Left lobe of liver (tissue), 2 donors: ENCODE measurements around the gene CAMTA1. TPM values are rescaled to one million over a fixed set of nuclear protein-coding genes. Genes with fewer than 3 reads are reported as not detected.

Experiments
- ATAC-seq: fragments of 200-7000 bp; cut with Tn5 transposase; one replicate; pipeline ENCODE4 v1.9.1; 2020; ENCODE audit warnings: mild to moderate bottlenecking, moderate library complexity
- DNase-seq: peaks from one replicate; pipeline ENCODE4 v3.0.0-alpha.2; 2020; ENCODE audit warnings: low spot score
- total RNA-seq: library from RNA; stranded (reverse); gene quantifications from one replicate; pipeline ENCODE4 v1.2.1, GENCODE V29; 2021
- donor health status: DM: no; HTN: no; CAD: no; lungs with moderate emphysema.
- donor health status: DM: no; HTN: yes; CAD: no.

The CAMTA1 gene
- total RNA-seq, 1 donor from 2014 or later: 33.6 TPM

DNA sequence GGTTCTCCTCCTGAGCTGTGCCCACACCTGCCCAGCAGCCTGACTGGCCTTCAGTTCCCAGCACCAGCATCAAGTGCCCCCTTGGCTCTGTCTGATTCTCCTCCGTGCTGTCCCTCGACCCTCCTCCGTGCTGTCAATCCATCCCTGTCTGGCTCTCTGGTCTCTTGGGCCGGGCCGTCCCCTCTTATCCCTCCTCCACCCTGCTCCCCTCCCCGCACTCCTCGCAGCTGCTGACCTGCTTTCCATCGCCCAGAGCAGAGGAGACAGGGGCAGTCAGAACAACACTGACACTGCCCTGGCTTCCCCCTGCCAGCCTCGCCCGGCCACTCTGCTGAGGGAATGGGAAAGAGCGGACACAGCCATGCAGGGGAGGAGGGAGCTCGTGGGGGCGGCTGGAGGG lies 267.4 kb downstream of the CAMTA1 start:
- DNase-seq: no peak
- no peak for ATAC-seq

DNA sequence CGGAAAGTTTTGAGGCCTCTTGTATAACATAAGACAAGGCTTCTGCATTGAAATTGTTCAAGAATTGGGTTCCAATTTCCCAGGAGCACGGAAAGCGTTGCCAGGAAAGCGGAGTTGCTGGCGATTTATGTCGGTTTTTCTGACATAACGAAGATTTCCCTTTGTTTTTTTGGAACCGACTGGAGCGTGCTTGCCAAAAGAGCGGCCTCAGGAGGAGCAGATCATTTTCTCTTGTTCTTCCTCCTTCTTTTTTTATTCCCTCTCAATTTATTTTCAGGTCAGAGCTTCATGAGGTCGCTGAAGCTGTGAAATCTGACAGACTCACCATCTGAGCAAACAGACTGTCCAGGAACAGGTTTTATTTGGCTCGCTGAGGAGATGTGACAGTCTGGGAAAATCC lies 275.5 kb downstream of the CAMTA1 start:
- DNase-seq (no peak), ATAC-seq (no peak)

DNA sequence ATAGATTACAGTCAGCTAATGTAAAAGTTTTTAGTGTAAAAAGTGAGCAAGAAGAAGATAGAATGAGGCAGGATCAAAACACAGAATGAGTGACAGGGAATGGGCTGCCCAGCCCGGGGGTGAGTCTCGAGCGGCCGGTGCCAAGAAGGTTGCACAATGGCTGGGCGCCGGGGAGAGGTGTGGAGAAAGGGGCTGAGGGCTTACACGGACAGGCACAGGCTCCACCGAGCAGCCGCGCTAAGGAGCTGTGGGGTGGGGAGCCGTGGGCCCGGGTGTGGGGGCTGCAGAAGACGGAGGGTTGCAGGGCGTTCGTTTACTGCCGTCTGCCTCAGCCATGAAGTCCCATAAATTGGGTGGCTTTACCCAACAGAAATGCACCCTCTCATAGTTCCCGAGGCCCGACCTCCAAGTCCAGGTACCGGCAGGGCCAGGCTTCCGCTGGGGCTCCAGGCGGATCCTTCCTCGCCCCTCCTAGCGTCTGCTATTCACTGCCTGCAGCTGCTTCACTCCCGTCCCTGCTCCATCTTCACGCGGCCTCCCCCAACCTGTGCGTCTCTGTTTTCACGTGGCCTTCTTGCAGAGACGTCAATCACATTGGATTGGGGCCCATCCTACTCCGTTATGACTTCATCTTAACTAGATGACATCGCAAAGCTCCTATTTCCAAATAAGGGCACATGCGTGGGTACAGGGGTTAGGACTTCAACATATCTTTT lies 277.2 kb downstream of the CAMTA1 start:
- ATAC-seq (no peak), DNase-seq (no peak)

DNA sequence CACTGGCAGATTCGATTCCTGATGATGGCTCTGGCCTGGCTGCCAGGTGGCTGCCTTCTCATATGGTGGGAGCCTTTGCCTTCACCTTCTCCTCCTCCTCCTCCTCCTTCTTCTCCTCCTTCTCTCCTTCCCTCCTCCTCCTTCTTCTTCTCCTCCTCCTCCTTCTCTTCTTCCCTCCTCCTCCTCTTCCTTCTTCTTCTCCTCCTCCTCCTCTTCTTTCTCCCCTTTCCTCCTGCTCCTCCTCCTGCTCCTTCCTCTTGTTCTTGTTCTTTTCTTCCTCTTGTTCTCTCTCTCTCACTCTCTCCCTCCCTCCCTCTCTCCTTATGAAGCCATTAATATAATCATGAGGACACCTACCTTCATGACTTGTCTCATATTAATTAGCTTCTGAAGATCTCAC lies 278.7 kb downstream of the CAMTA1 start:
- DNase-seq (no peak), ATAC-seq (no peak)

DNA sequence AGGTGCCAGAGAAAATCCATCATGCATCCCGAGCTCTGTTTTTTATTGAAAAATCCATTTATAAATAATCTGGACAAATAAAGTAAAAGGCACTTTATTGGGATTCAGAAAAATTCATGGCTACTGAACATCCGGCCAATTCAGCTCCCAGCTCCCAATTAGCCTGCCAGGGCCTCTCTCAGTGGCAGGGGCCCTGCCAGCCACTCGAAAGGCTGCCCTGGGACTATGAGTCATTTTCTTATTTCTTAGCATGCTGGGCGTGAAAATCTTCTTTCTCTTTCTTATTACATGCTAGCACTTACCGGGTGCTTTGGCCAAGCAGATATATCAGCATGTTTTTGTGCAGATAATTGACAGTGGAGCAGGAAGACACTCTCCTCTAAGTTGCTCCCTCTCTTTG lies 283.3 kb downstream of the CAMTA1 start:
- no peak for DNase-seq
- ATAC-seq: no peak

DNA sequence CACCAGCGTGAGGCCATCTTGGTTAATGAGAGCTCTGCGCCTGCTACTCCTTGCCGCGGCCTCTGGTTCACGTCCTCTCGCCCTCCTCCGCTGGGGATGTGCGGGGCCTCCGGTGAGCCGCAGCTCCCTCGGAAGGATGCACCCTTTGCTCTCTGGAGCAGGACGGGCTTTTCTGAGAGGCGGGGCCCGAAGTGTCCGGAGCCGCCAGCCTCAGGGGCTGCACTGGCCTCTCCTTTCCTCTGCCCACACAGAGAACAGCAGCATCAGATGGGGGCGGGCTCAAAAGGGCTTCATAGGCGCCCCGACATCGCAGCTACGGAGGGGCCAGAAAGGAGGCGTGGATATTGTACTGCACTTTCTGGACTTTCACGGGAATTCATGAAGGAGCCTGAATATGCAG lies 284.7 kb downstream of the CAMTA1 start:
- ATAC-seq (peak; percentile 53), DNase-seq (no peak)

DNA sequence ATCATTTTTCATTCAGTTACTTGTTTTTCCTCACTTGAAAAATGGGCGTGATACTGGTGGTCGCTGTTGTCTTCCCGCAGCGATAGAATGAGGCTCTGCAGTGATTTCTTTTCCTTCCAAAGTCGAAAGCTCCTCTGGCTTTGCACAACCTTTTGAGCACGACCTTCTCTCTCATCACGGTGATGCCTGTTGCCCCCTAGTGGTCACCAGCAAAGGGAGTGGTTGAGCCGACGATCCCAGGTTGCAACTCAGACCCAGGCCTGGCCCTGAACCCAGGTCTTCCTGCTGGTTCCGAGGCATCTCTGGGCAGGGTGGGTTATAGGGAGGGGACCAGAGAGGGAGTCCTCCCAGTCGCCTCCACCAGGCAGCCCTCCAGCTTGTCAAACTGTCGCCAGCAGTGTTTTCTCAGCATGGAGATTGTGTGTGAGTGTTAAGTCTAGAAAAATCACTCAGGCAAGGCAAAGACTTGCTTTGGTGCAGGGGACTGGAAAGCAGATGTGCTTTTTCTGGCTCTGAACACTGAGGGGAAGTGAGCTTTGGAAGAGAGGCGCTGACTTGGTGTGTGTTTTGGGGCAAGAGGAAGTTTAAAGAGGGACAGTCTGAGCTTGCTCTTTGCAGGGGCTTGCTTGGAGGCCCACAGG lies 285.3 kb downstream of the CAMTA1 start:
- DNase-seq: peak; percentile 67
- ATAC-seq: peak; percentile 98

DNA sequence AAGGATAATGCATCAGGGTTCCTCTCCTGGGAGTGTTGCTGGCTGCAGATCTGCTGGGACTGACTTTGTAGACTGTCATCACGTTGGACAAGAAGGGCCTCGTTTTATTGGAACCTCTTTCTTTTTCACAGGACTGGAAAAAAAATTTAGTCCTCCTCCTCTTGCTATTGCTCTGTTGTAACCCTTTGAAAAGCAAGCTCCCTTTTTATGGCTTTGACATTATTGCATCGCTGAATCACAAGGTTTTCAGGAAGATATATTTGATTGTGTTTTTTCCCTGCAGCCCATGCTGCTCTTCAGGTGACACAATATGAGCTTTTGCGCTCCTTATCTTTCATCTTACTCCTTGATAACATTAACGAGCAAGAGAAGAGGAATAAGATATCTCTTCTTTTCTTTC lies 290.9 kb downstream of the CAMTA1 start:
- no peak for ATAC-seq

DNA sequence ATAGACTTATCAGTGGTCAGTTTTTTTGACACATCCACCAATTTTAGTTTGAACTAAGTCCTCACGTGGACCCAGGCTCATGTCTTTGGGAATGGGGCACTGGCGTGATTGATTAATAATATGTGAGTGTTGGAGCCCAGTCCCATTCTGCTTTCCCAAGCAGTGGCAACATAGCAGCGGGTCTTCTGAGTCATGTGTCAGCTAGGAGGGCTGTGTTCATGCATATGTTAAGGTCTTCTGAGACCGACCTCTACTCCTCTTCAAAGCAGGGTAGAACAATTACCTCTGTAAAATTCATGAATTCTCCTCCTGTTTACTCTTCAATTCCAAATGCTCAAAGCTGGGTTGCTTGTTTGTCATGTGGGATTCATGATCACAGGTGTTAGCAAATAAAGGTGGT lies 291.3 kb downstream of the CAMTA1 start:
- DNase-seq (no peak), ATAC-seq (no peak)

More for the DNA sequence above, 290.9 kb downstream of the CAMTA1 start:
- DNase-seq: no peak

DNA sequence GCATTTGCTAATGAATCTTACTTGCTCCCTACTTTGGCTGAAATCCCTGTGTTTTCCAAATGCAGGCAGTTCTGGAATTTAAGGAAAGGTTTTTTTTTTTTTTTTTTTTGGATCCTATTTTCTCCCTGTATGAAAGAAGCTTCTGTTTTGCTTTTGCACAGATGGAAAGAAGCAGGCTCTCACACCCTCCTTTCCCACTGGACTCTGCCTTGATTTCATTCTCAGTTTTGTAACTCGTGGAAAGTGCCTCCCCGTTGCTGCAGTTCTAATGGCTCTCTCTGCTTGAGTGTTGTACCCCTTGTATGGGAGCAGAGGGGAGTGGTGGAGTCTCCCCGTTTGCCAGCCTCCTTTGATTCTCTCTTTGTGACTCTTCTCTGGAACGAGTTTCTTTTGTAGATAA lies 291.9 kb downstream of the CAMTA1 start:
- DNase-seq: no peak

DNA sequence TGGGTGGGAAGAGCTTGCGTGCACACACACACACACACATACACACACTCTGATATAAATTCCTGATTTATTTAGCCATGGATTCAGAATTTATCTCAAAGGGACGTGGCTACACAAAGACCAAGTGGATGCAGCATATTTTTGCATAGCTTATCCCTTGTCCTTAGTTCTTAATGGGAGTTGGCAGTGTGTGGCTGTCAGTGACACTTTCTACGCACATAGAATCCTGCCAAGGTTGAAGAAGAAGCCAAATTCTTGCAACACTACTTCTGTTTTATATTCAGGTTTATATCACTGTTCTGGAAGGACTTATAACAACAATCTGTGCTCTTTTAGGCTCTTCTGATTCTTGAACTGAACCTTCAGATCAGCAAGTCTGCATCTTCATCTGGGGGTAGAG lies 292.7 kb downstream of the CAMTA1 start:
- ATAC-seq: no peak
- DNase-seq: no peak

More for the DNA sequence above, 291.9 kb downstream of the CAMTA1 start:
- ATAC-seq: no peak

DNA sequence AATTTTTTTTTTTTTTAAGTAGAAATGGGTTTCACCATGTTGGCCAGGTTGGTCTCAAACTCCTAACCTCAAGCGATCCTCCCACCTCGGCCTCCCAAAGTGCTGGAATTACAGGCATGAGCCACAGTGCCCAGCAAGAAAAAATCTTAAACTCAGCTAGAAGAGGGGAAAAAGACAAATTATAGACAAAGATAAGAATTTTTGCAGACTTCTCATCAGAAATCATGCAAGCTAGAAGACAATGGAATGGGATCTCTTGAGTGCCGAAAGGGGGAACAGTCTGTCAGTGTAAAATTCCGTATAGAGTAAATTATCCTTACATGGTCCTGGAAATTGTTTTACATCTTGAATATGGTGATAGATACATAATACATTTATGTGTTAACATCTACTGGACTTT lies 294.4 kb downstream of the CAMTA1 start:
- no peak for DNase-seq
- ATAC-seq: no peak

DNA sequence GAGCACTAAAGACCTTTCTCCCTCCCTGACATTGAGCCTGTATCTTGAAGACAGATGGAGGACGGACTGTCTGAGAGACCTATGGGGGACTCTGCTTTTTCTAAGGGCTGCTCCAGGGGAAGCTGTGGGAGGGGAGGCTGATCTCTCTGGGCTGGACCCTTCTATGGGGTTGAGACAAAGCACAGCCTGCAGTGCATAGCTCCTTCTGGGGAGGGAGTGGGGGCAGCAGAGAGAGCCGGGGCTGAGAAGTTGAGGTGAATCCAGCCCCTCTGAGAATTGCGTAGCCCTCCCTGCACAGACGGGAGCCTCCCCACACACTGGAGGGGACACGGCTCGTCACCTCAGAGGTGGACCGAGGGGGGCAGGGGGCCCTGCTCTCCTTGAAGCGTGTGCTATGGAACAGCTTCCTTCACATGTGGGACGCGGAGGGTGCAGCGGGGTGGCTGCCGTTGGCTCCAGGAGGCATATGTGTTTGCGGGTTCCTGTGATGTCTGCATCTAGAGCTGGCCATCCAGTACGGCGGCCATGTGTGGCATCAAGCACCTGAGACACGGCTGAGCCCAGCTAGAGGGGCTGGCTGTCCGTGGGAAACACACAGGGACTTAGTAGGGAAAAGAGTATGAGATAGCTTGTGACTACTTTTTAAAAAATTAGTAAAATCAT lies 299.1 kb downstream of the CAMTA1 start:
- DNase-seq: no peak

DNA sequence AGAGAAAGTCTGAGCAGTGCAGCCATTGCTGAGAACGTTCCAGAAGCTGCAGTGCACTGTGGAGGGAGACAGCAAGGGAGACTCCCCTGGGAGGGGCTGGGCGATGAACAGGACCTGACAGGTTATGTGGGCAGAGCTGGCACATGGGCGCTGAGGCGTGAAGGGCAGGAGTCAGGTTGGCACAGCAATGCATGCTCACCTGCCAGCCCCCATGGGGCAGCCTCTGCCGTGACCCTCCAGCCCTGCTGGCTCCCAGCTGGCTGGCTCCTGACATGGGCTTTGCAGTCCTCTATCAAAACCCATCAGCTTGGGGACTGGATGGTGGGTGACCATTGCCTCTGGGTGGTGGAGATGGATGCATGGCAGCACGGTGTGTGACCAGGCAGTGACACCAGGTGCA lies 300.3 kb downstream of the CAMTA1 start:
- ATAC-seq: no peak
- no peak for DNase-seq

More for the DNA sequence above, 299.1 kb downstream of the CAMTA1 start:
- ATAC-seq: no peak

DNA sequence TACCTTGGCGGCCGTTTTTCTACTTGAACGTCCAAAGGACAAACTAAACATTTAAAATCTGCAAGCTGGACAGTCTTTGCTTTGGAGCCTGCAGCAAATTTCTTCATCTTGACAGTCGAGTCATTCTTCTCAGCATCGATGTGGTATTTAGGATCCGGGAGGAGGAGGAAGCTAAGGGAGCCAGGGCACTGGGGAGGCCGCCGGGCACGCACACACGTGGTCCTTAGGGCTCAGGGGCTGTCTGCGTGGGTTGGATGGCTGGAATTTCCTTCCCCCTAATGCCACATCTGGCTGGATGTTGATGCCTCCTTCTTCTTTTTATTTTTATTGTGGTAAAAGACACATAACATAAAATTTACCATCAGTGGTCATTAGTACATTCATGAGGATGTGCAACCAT lies 300.9 kb downstream of the CAMTA1 start:
- ATAC-seq (no peak), DNase-seq (no peak)

DNA sequence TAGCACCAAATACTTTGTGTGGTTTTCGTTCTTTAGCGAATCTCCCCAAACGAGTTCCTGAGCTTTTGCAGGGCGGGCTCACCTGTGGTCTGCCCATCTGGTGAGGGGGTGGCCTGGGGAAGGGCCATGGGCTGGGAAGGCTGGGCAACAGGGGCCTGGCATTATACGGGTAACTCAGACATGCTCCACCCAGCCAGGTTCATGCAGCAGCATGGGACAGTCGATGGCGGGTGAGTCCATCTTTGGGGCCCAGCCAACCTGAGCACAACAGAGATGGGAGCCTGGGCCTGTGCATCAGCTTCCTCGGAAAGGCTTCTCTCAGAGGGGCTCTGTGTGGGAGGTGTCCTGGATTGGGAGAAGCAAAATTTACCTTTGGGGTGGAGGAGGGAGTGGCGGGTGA lies 302.6 kb downstream of the CAMTA1 start:
- ATAC-seq (no peak), DNase-seq (no peak)

DNA sequence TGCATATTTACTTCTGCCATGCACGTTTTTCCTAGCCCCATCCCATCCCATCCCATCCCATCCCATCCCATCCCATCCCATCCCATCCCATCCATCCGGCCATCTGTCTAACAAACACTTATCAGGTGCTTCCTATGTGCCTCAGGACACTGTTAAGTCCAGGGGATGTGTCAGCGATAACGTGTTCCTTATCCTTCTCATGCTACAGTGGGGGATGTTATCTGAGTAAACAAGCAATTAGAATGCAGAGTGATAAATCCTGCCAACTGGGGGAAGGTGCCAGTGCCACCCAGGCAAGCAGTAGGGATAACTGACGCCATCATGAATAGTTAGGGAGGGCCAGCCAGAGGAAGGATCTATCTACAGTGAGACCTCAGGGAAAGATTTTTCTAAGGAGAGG lies 304.2 kb downstream of the CAMTA1 start:
- no peak for ATAC-seq
- no peak for DNase-seq

DNA sequence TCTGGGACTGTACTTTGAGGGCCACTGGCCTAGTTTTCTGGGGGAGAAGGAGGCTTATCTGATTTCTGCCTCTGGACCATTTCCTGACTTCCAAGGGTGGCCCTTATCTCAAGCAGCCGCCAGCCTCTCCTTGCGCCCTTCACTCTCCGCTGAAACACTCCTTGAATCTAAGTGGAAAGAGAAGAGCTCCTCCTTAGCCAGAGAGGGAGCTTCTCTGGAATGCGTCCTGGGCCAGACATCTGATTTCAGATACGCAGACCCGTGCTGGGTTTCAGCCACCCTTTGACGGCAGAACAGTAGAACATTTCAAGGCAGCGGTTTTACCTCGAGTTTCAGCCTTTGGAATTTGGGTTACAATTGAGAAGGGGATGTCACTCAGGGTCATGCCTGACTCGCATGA lies 308.0 kb downstream of the CAMTA1 start:
- no peak for DNase-seq
- no peak for ATAC-seq

DNA sequence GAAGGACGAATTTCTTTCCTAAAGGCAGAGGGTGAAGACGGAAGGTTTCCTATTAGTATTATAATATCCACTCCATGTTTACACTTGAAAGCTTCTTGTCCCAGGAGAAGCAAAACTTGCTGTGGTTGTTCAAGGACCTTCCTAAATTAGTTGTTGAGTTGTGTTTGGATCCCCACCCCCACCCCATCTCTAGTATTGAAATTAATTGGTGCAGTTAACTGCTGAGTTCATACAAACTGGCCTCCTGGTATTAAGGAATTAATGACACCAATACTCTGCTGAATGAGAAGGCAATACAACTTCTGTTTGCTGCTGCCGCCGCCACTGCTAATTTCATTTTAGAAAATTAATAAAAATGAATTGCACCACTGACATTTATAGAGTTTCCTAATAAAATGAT lies 308.8 kb downstream of the CAMTA1 start:
- no peak for DNase-seq
- ATAC-seq: no peak

DNA sequence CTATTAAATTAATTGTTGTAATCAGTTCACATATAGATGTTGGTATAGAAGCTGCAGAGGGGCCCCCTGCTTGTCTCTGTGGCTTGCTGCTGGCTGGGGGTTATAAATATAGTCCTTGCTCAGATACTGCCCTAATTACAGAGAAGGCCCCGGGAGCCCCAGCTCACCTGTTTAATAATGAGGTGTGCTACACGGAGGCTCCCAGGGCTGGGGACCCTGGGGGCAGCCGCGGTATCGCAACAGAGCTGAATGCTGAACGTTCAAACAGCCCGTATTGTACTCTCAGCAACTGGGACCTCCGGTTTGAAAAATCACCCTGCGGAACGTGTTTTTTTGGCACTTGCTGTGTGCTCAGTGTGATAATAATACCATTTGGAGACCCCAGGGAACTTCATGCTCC lies 309.3 kb downstream of the CAMTA1 start:
- no peak for DNase-seq
- no peak for ATAC-seq

DNA sequence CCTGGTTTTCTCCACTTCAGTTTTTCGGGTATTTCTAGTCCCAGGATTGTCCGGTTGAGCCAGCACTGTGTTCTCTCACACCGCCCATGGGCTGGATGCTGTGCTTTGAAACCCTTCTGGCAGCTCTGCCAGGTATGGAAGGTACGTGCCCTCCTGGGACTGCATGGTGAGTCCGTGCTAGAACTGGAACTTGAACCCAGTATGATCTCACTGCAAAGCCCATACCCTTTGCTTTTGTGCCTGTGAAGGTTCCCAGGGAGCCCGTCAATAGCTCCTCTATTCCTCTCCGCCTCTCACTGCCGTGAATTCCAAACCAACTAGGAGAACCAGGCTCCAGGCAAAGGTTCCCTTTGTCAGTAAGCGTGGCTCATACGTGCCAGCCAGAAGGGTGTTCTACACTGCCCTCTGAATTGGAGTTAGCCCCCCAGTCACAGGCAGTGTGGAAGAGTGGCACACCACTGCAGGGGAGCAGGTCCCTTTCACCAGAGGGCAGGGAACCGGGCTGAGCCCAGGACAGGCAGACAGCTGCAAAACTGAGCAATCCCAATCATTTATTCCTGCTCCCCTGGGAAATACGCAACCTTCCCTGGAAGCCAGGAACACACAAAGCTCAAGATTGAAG lies 310.2 kb downstream of the CAMTA1 start:
- peak; percentile 69 for ATAC-seq
- DNase-seq: peak; percentile 85
